Right lung (tissue), 5 donors: ENCODE data around the gene ZNF512B. TPM values are rescaled to one million over a fixed set of nuclear protein-coding genes. Genes with fewer than 3 reads are reported as not detected.
A peak's percentile ranks its signal among the peaks of the same experiment; 100 is the strongest.
"Not testable (repeated sequence)": the region's sequence is repeated elsewhere in the genome, so short reads cannot be mapped to it uniquely, and the experiment has no call there.

Experiments
- DNase-seq, 2 donors: peaks; one replicate each; pipeline ENCODE4 v3.0.0-alpha.2; 2013
- polyA plus RNA-seq, 5 donors: library from polyadenylated mRNA; unstranded; fragments of 120-200 nt; gene quantifications; one replicate each; pipeline versions ENCODE4 v1.2.1 to v1.2.3, GENCODE V29; 2013; ENCODE audit warnings: inconsistent platforms in 1 of 5, low replicate concordance in 1 of 5; ENCODE audit not compliant: insufficient read length in 5 of 5, insufficient read depth in 1 of 5

ZNF512B gene
- polyA plus RNA-seq, 5 donors = 19.5 to 36.5 (median 26.2) TPM

DNA sequence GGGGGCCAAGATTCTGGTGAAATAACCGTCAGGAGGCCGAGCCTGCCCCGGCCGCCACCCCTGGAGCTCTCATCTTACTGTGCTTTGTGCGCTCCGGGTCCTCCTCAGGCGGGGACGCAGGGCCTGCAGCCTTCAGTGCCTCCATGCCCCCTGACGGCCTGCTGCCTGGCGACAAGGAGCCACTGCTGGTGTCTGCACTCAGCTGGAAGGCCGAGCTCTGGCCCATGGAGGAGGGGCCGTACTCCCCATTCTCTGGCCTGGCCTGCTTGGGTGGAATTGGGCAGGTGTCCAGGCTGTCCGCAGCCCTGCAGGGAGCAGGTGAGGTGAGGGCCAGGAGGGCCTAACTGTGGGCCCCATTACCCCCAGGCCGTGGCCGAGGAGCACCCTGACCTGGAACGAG, 5.3 kb downstream of the ZNF512B start:
- no peak for DNase-seq

DNA sequence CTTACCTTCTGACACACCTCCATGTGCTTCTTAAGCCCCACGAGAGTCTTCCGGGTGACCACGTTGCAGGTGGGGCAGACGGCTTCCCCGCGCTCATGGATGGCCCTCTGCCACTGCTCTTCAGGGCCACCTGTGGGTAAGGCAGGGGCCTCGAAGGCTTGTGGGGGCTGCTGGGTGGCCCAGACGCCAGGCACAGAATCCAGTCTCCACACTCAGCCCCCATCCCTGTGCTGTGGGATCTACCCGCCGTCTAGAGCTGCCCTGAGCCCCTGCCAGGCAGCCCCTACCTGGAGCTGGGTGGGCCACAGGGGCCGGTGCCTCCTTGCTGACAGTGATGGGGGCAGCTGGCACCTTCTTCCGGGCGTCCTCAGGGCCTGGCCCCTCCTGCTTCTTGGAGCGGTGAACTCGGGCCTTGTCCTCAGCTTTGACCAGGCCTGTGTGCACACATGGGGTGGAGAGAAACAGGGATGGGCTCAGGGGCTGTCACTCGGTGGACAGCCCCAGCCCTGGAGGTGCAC, 5.9 kb downstream of the ZNF512B start:
- DNase-seq = no peak

DNA sequence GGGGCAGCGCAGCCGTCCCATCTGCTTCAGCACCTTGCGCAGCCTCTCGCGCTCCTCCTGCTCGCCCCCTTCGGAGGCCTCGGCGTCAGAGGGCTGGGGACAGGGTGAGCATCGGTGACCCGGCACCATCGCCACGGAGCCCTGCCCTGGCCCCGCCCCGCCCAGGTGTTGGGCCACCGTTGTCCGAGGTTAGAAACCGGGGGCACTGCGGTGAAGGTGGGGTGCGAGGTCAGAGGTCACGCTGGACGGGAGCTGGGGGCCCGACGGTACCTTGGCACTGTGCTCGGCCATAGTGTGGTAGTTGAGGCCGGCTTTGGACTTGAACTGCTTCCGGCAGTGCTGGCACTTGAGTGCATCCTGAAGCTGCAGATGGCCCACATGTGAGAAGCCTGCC, 6.4 kb downstream of the ZNF512B start:
- no peak for DNase-seq

DNA sequence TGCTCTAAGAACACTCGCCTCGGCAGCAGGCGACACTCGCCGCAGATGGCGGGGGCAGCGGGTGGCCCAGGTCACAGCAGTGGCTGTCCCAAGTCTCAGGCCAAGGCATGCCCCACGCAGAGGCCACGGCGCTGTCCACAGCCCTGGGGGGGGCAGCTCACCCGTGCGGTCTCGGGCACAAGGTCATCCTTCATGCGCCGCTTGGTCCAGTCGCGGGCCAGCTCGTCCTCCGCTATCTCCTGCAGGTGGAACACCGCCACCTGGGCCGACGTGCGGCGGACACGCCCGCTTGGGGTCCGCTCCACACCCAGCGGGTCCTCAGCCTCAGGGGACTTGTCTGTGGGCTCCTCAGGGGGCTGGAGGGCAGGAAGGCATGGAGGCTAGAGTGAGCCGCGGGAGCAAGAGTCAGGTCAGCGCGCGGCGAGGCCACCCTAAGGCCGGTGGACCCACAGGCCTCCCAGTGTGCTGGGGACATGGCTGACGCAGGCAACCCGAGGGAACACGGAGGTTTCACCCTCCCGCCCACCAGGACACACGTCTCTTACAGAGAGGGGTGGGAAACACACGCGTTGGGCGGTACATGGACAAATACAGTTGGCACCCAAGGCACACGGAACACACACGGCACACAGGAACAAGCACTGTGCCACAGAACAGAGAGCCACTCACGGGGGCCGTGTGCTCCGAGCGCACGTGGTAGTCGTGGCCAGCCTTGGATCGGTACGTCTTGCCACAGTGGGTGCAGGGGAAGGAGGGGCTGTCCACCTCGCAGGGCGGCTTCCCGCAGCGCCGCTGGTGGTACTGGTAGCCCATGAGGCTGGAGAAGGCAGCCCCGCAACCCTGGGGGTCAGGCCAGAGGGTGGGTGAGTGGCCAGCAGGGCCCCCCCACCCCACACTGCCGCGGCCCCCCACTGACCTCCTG, 7.0 kb downstream of the ZNF512B start:
- no peak for DNase-seq

DNA sequence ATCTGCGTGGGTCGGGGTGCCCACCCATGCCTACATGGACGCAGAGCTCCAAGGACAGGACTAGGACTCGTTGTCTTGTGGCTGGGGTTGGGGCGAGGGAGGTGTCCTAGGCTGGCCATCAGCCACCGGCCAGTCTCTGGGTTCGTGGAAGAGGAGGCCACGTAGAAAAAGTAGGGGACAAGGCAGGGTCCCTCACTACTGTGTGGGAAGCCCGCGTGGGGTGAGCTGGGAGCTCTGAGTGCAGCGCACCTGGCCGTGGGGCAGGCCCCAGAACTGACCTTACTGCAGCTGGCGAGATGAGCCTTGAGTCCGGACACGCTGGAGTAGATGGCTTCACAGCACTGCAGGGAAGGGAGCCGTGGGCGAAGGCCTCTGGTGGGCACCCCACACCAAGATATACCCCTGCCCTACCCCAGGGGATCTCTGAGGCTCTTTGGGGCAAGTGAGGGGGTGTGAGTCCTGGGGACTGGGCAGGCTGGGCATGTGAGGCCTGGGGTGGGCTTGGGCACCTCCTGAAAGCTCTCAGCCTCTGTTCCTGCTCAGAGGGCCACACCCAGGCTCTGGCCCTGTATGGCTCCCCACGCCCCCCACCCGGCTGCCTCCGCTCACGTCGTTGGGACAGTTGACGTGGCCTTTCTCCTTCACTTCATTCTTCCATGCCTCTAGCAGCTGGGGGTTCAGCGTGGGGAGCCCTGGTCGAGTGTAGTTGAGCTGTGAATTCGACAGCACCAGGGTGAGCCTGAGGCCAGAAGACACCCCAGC, 7.9 kb downstream of the ZNF512B start:
- DNase-seq = no peak

DNA sequence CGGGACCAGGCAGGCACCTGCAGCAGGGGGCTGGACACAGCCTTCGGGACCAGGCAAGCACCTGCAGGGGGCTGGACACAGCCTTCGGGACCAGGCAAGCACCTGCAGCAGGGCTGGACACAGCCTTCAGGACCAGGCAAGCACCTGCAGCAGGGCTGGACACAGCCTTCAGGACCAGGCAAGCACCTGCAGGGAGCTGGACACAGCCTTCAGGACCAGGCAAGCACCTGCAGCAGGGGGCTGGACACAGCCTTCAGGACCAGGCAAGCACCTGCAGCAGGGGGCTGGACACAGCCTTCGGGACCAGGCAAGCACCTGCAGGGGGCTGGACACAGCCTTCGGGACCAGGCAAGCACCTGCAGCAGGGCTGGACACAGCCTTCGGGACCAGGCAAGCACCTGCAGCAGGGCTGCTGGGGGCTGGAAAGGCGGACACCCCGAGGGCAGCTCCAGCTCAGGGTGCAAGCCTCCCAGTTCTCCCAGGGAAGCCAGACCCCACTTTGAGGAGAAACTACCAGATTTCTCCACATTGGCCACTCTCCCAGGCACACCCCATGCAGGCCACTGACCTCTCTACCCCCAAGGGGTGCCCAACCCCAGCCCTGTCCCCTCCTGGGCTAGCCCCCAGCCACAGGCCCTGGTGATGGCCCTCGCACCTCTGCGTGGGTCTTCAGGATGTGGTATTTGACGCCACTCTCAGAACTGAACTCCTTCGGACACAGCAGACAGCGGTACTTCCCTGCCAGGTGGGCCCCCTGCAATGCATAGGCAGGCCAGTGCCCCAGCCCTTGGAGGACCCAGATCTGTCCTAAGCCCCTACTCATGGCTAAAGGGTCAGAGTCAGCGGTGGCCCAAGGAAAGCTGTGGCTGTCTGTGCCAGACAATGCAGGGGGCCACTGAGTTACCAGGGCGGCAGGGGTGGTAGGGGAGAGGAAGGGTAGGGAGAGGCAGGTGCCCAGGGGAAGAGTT, 8.8 kb downstream of the ZNF512B start:
- DNase-seq = not testable (repeated sequence)

DNA sequence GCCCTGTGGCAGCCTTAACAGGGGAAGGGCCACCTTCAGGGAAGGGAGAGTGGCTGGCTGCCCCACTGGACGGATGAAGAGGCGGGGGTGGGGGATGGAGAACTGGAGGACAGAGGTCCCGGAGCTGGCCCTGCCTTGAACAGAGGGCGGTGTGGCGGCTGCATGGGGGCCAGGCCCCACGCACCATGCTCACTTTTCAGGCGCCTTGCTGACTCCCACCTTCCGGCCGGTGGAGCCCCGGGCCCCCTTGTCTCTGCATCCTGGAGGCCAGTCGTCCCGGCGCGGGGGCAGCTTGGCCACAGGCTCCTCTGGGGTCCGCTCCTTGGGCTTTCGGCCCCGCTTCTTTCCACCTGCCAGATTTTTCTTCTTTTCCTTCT, 10.0 kb downstream of the ZNF512B start:
- DNase-seq = no peak

DNA sequence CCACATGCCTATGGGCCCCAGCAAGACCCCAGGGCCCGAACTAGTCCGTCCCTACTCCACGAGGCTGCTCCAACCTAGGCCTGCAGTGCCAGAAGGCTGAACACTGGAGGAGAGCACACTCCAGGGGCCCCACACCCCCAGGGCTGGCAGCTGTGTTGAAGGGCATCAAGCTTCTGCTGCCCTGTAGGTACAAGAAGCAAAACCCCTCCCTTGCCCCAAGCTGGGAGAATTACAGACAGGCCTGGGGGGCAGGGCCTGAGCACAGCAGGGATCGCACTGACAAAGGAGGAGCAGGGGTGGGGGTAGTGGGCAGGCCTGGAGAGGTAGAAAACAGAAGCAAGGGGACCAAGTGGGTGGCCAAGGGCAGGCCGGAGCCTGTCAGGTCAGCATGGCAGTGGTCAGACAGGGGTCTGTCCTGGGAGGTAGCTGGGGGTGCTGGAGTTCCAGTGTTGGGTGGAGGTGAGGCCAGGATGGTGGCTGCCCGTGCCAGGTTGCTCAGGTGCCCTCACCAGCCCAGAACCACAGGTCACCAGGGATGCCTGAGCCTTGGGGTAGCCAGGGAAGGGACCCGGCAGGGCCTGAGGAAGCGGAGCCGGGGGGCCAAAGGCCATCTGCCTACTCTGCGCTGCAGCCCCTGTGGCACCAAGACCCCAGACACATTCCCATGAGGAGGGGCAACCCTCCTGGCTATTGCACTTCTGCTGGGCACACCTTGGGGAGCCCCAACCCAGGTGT, 10.6 kb downstream of the ZNF512B start:
- DNase-seq = no peak

DNA sequence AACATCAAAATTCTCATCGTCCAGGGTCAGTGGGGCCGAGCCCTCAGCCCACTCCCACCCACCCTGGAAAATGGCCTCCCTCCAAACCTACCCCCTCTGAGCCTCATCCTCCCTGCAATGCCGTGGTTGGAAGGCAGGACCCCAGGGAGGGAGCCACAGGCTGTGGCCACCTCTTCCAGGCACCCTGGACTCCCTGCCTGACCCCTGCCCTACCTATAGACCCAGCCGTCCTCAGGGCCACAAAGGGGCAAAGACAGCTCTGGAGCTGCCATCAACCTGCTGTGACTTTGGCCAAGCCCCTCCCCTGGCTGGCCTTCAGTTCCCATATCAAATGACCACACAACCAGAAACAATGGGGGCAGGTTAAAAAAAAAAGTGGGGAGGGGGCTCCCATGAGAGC, 11.3 kb downstream of the ZNF512B start:
- DNase-seq = no peak

DNA sequence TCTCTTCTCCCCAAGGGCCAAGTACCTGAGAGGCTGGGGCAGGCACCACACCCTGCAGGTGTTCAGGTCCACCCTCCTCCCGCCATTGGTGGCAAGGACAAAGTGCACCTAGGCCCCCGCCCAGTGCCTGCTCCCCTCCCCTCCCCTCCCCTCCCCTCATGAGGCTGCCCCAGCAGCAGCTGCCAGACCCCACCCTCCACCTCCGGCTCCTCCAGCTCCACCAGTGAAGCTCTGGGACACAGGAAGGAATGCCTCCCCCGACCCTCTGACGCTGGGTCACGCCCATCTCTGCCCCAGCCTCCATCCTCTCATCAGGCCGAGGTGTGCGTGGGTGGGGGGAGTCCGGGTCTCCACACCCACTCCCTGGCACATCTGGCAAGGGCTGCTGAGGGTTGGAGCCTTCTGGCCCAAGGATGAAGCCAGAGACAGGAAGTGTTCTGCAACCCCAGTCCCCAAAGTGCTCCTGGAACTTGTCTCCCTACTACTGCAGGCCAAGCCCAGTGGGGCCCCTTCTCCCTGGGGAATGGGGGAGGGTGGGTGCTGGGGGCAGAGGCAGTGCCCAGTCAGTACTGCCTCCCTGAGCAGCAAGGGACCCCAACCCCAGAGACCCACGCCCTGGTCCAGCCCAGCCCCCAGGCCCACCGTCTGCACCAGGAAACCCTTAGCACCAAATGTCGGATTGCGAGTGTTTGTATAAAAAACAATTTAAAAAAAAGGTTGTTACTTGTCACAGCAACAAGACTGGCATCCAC, 11.9 kb downstream of the ZNF512B start:
- no peak for DNase-seq

DNA sequence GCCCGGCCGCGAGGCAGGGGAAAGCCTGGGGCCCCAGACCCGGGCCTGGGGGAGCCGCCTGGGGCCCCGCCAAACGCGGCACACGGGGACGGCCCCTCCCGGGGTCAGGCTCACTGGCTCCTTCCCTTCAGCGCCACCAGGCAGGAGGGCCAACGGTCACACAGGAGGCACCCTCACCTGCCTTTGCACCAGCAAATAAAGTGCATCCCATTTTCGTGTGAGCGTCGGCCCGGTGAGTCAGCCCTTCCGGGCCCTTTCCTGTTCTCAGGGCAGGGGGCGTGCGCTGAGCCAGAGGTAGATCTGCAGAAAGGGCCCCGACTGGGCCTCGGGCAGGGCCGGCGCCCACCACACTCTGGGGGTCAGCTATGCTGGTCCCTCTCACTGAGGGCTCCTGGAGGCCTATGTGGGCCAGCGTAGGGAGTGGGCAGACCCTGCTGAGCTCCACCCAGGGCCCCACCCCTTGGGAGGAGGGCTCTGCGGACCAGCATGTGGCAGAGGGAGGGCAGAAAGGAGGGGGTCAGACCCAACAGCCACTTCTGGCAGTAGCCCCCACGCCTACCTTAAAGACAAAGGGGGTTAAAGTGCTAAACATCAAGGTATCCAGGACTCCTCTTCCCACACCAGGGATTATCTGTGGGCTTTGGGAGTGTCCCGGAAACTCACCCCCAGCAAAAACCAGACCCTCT, 12.6 kb downstream of the ZNF512B start:
- no peak for DNase-seq

DNA sequence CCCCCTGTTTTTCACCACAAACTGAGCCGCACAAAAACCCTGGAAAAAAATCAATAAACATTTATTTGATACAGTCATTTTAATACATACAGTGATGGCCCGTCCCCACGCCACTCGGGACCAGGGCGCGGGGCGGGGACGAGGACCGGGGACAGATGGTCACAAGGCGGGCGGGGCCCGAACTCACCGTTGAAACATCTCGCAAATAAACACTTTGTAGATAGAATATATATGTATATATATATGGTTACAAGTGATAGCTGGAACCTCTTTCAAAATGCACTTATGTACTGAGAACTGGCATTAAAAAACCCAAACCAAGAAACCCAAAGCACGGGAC, 13.1 kb downstream of the ZNF512B start:
- DNase-seq = no peak

DNA sequence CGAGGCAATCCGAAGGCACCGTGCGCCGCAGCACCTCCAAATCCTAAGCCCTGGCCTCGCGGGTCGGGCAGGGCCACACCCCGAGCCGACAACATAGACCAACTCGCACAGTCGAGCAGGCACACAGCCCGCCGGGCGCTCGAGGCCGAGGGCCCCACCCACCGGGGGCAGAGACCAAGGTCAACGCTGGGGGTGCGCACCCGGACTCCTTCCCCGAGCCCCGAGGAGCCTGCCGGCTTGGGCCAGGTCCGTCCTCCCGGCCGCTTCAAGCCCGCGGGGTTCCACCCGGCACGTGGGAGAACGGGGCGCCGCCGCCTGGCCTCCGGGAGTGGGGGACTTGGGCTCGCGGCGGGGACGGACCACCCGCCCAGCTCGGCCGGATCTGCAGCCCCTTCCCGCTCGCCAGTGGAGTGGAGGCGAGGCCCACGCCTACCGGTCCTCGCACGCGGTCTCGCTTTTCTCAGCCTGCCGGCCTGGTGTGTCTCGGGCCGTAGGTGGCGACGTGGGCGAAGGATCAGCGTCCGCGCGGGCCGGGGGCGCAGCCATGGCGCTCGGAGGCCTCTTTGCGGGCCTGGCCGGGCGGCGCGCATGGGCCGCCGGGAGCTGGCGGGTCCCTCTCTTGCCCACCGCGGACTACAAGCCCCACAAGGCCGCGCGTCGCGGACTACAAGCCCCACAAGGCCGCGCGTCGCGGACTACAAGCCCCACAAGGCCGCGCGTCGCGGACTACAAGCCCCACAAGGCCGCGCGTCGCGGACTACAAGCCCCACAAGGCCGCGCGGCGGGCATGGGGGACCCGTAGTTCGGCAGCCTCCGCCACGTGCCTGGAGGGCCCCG, 13.7 kb downstream of the ZNF512B start, which contains the start of gene UCKL1:
Gene UCKL1, minus strand, starts transcription at position 590 of the 837 bp plus-strand sequence. Its CDS starts 44 bp downstream, at position 546.
- peak; percentile 88 to 91 for DNase-seq

DNA sequence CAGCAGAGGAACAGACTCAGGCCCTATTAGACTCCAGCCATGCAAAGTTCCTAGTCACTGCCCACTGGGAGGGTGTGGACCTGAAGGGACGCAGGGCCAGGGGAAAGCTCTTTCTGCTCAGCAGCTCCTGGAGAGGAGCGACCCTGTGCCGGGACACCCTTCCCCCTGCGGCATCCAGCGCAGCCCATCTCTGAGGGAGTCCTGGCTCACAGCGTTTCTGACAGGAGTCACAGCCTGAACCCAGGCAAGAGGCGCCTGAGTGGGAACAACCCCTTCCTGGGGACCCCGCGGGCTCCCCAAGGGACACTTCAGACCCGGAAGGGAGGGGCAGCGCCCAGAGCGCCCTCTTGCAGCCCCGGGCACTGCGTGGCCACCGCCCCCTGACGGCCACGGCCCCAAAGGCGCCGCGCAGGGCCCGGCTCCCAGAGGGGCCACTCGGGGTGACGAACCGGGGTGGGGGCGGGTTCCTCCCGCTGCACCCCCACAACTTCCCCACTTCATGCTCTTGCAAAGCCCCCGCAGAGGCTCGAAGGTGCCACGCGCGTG, 14.4 kb downstream of the ZNF512B start:
- no peak for DNase-seq

DNA sequence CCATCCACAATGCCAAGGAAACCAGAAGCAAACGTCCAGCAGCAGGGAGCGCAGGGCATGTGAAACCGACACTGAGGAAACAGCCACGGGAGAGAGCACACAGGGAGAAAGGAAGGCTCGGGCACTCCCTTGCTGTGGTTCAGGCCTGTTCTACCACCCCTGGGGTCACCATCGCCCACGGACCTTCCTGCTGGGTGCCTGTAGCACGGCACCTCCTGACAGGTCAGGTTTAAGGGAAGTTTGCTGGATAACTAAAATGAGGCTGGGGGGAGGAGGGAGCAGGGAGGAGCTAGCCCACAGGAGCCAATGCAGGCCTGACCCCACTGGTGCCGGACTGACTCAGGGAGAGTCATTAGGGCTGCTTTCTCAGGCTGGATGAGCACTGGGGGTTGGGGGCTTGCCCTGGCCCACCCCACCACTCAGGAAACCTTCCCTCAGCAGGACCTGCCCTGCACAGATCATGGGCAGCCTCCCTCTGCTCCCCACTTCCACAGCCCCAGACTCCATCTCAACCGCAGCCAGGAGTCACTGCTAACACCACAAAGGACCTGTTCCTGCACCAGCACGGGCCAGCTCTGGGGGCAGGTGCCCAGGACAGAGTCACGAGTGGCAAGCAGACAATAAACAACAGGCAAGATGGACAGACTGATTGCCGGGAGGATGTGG, 15.8 kb downstream of the ZNF512B start:
- no peak for DNase-seq

DNA sequence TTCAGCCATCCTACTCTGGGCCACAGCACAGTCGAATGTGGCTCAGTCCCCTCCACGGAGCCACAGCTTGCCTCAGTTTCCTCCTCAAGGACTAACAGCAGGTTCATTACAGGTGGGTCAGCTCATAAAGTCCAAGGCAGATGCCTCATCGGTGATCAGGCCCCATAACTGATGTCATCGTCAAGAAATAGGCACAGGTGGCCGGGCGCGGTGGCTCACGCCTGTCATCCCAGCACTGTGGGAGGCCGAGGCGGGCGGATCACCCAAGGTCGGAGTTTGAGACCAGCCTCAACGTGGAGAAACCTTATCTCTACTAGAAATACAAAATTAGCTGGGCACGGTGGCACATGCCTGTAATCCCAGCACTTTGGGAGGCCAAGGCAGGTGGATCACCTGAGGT, 17.0 kb downstream of the ZNF512B start:
- DNase-seq = no peak

DNA sequence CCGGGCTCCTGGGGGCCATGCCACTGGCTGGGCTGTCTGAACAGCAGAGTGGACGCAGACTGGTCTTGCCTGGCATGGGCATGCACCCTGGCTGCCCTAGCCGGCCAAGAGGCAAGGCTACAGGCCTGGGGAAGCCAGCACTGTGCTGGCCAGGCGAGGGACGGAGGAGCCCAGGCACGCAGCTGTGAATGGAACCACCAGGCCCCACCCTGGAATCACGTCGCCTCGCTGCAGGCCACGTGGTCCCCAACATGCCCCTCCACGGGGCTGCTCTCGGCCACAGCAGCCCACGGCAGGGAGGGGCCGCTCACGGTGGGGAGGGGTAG, 17.6 kb downstream of the ZNF512B start:
- no peak for DNase-seq
